HCT116 (cell line): ENCODE data around the gene PIK3IP1. TPM values are rescaled to one million over a fixed set of nuclear protein-coding genes. Genes with fewer than 3 reads are reported as not detected.

Experiments
- SIN3A ChIP-seq: IDR thresholded peaks from 2 replicates; pipeline ENCODE4 v1.6.1; 2012; ENCODE audit warnings: low read depth
- ZNF274 ChIP-seq: fragments of 200-500 bp; sonication (Bioruptor generic); IDR thresholded peaks from 2 replicates; pipeline ENCODE4 v1.6.1; 2014; ENCODE audit warnings: mild to moderate bottlenecking, low read depth, low read length, inconsistent platforms
- total RNA-seq: library from RNA; stranded (reverse); gene quantifications from one replicate; pipeline ENCODE4 v1.2.1, GENCODE V29; 2021; ENCODE audit not compliant: unreplicated experiment
- TF ChIP-seq, protein P1 (sequence below): IDR thresholded peaks from 2 replicates; pipeline ENCODE4 v1.6.1; 2012; ENCODE audit warnings: low read depth
- TF ChIP-seq, protein P2 (sequence below), 3 experiments: fragments of 200-600 bp in 1 of 3; sonication (generic) in 1 of 3; IDR thresholded peaks in 2 of 3; conservative IDR thresholded peaks in 1 of 3; 2 replicates each; pipeline ENCODE4 v1.5.1; 2012 to 2017; ENCODE audit warnings: low read depth in 2 of 3, low read length in 2 of 3, antibody characterized with exemption in 1 of 3, borderline replicate concordance in 1 of 3, control low read depth in 1 of 3, mild to moderate bottlenecking in 1 of 3, mixed read lengths in 1 of 3, mixed run types in 1 of 3, moderate library complexity in 1 of 3; ENCODE audit not compliant: insufficient read depth in 1 of 3

The PIK3IP1 gene
- total RNA-seq, 1 experiment from 2014 or later: 1.6 TPM

DNA sequence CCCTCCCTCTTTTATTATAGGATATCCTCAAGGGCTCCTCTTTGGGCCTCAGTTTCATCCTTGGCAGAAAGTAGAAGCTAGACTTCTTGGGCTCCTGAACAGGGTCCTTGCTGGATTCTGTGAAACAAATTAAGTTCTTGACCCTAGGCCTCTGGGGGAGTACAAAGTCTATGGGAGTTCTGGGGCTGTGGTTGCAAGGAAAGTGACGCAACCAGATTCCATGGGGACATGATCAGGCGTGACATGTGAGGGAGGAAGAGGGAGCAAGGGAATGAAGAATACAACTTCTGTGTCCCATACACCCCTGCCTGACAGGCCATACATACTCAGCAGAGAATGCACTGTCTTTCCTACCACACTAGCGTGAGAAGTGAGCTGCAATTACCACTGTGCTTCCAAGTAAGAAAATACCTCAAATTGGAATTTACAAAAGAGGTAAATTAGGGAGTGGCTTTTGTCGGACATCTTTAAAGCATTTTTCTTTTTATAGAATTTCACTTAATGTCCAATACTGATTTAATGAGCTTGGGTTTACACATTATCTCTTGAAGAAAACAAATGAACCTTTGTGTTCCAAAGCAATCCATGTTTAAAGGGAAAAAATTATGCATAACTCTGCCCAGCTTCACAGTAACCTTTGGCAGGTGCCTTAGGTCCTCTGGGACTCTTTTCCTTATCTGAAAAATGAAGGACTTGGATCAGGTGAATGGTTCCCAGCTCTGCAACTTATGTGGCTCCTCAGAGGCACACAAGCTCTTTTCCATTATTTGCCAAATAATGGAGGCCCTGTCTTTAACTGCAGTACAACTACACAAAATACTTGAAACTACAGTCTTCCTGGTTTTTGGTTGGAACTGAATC is 41.3 kb downstream of the PIK3IP1 start (continued):
- TF ChIP-seq, protein P1, sequence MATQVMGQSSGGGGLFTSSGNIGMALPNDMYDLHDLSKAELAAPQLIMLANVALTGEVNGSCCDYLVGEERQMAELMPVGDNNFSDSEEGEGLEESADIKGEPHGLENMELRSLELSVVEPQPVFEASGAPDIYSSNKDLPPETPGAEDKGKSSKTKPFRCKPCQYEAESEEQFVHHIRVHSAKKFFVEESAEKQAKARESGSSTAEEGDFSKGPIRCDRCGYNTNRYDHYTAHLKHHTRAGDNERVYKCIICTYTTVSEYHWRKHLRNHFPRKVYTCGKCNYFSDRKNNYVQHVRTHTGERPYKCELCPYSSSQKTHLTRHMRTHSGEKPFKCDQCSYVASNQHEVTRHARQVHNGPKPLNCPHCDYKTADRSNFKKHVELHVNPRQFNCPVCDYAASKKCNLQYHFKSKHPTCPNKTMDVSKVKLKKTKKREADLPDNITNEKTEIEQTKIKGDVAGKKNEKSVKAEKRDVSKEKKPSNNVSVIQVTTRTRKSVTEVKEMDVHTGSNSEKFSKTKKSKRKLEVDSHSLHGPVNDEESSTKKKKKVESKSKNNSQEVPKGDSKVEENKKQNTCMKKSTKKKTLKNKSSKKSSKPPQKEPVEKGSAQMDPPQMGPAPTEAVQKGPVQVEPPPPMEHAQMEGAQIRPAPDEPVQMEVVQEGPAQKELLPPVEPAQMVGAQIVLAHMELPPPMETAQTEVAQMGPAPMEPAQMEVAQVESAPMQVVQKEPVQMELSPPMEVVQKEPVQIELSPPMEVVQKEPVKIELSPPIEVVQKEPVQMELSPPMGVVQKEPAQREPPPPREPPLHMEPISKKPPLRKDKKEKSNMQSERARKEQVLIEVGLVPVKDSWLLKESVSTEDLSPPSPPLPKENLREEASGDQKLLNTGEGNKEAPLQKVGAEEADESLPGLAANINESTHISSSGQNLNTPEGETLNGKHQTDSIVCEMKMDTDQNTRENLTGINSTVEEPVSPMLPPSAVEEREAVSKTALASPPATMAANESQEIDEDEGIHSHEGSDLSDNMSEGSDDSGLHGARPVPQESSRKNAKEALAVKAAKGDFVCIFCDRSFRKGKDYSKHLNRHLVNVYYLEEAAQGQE: no peak
- no peak for TF ChIP-seq ZNF274
- no peak for TF ChIP-seq SIN3A
- TF ChIP-seq, protein P2, sequence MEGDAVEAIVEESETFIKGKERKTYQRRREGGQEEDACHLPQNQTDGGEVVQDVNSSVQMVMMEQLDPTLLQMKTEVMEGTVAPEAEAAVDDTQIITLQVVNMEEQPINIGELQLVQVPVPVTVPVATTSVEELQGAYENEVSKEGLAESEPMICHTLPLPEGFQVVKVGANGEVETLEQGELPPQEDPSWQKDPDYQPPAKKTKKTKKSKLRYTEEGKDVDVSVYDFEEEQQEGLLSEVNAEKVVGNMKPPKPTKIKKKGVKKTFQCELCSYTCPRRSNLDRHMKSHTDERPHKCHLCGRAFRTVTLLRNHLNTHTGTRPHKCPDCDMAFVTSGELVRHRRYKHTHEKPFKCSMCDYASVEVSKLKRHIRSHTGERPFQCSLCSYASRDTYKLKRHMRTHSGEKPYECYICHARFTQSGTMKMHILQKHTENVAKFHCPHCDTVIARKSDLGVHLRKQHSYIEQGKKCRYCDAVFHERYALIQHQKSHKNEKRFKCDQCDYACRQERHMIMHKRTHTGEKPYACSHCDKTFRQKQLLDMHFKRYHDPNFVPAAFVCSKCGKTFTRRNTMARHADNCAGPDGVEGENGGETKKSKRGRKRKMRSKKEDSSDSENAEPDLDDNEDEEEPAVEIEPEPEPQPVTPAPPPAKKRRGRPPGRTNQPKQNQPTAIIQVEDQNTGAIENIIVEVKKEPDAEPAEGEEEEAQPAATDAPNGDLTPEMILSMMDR (IDR thresholded peaks at IDR 0.05 in 2 of 3, conservative IDR thresholded peaks at IDR 0.05 in 1 of 3; ENCODE audit: borderline replicate concordance in 1 of 3, insufficient read depth in 1 of 3, low read depth in 2 of 3, low read length in 2 of 3): no peak
